OCI-LY1 (cell line): Measurements from ENCODE around the gene TIMP3.

Source experiments
- H2AFZ ChIP-seq: fragments of 200-600 bp; sonication (generic), shearing (Covaris generic); 2 replicates; pipeline ENCODE4 v1.6.0; 2014; ENCODE audit warnings: antibody characterized with exemption, mild to moderate bottlenecking, low read length
- H3F3A ChIP-seq: fragments of 200-600 bp; sonication (generic), shearing (Covaris generic); 2 replicates; pipeline ENCODE4 v1.6.0; 2014; ENCODE audit warnings: mild to moderate bottlenecking, antibody characterized with exemption, low read length, moderate library complexity; ENCODE audit not compliant: insufficient read depth
- H3K27ac ChIP-seq: fragments of 200-600 bp; sonication (generic); 2 replicates; pipeline ENCODE4 v1.5.1; 2014; ENCODE audit warnings: low read length, mixed run types, mild to moderate bottlenecking, low read depth; ENCODE audit not compliant: poor library complexity, severe bottlenecking
- H3K27me3 ChIP-seq: fragments of 200-600 bp; sonication (generic); 2 replicates; pipeline ENCODE4 v1.6.0; 2014; ENCODE audit warnings: antibody characterized with exemption, mild to moderate bottlenecking, low read length, moderate library complexity; ENCODE audit not compliant: insufficient read depth
- H3K36me3 ChIP-seq: fragments of 200-600 bp; sonication (generic); 2 replicates; pipeline ENCODE4 v1.6.1; 2014; ENCODE audit warnings: mild to moderate bottlenecking, antibody characterized with exemption, low read length, moderate library complexity, mixed read lengths; ENCODE audit not compliant: insufficient read depth
- H3K4me1 ChIP-seq: fragments of 200-600 bp; sonication (generic); 2 replicates; pipeline ENCODE4 v1.5.1; 2014; ENCODE audit warnings: mild to moderate bottlenecking, low read length, moderate library complexity; ENCODE audit not compliant: insufficient read depth, severe bottlenecking
- H3K4me2 ChIP-seq: fragments of 200-600 bp; sonication (generic), shearing (Covaris generic); 2 replicates; pipeline ENCODE4 v1.6.1; 2014; ENCODE audit warnings: low read length
- H3K4me3 ChIP-seq: fragments of 200-600 bp; sonication (generic); 2 replicates; pipeline ENCODE4 v1.5.1; 2014; ENCODE audit warnings: low read length, low read depth, mild to moderate bottlenecking, mixed read lengths; ENCODE audit not compliant: poor library complexity, severe bottlenecking
- H3K79me2 ChIP-seq: fragments of 200-600 bp; shearing (Covaris generic); 2 replicates; pipeline ENCODE4 v1.6.1; 2016; ENCODE audit warnings: mixed run types, low read length, mixed read lengths; ENCODE audit not compliant: insufficient read depth
- H3K9ac ChIP-seq: fragments of 200-600 bp; sonication (generic), shearing (Covaris generic); 2 replicates; pipeline ENCODE4 v1.6.1; 2014; ENCODE audit warnings: mild to moderate bottlenecking, low read length, mixed read lengths
- H3K9me2 ChIP-seq: fragments of 200-600 bp; sonication (generic), shearing (Covaris generic); 2 replicates; pipeline ENCODE4 v1.6.1; 2014; ENCODE audit warnings: low read depth, mild to moderate bottlenecking, low read length, mixed read lengths
- H3K9me3 ChIP-seq: fragments of 200-600 bp; shearing (Covaris generic); 2 replicates; pipeline ENCODE4 v1.6.1; 2014; ENCODE audit warnings: low read length, mixed read lengths
- H4K20me1 ChIP-seq: fragments of 200-600 bp; sonication (generic), shearing (Covaris generic); 2 replicates; pipeline ENCODE4 v1.6.0; 2016; ENCODE audit warnings: mild to moderate bottlenecking, low read length; ENCODE audit not compliant: insufficient read depth
- EZH2 ChIP-seq: fragments of 200-600 bp; sonication (generic), shearing (Covaris generic); IDR thresholded peaks from 2 replicates; pipeline ENCODE4 v1.8.0; 2017; ENCODE audit warnings: borderline replicate concordance, mixed run types, mild to moderate bottlenecking, antibody characterized with exemption, low read length, moderate library complexity, mixed read lengths
- TF ChIP-seq, protein P1 (sequence below): fragments of 200-600 bp; sonication (generic), shearing (Covaris generic); IDR thresholded peaks from 2 replicates; pipeline ENCODE4 v1.5.1; 2017; ENCODE audit warnings: mild to moderate bottlenecking, antibody characterized with exemption, low read length, moderate library complexity, mixed read lengths

Gene TIMP3

DNA sequence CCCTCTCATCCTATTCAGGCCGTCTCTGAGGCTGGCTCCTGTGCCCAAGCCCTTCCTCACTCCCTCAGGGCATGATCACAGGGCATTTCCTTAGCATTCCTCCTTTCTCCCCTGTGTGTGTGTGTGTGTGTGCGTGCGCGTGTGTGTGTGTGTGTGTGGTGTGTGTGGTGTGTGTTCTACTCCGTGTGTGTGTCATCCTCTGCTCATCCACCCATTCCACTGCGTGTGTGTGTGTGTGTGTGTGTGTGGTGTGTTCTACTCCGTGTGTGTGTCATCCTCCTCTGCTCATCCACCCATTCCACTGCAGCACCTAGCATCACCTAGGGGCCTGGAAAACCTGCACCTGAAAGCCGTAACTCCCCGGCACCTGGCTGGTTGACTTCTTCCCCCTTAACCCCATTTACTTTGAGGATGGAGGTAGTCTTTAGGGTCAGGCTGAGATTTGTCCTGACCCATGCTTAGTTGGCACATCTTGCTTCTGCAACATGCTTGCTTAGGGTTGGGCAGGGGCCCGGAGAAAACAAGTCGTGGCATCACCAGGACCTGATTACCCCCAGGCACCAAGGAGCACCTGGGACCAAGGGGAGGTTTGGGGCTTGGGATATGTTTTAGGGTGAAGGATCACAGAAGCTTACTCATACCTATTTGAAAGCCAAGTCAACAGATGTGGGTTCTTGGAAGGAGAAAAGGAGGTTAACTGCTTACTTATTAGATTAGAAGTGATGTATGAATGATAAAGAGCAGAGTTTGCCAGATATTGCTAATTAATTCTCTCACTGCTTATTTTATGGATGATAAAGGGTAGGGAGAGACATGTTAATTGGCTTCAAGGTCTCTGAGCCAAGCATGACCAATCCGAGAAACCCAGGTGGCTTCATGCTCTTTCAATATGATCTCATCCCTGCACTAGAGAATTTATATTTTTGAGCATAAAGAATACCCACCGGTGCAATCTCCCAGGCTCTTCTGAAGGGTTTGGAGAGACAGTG, 18.9 kb downstream of the TIMP3 start:
- H3K9me3 ChIP-seq = no peaks in the 10 kb centered on the region
- H3K27me3 ChIP-seq = no peaks in the 10 kb centered on the region
- no peak overlapping the region for H3K4me2 ChIP-seq
- no peaks in the 10 kb centered on the region for H3K9me2 ChIP-seq
- H3K36me3 ChIP-seq = no peaks in the 10 kb centered on the region
- no peak overlapping the region for H3K4me3 ChIP-seq
- no peaks in the 10 kb centered on the region for H3K4me1 ChIP-seq
- TF ChIP-seq EZH2 = no peak
- TF ChIP-seq, protein P1, sequence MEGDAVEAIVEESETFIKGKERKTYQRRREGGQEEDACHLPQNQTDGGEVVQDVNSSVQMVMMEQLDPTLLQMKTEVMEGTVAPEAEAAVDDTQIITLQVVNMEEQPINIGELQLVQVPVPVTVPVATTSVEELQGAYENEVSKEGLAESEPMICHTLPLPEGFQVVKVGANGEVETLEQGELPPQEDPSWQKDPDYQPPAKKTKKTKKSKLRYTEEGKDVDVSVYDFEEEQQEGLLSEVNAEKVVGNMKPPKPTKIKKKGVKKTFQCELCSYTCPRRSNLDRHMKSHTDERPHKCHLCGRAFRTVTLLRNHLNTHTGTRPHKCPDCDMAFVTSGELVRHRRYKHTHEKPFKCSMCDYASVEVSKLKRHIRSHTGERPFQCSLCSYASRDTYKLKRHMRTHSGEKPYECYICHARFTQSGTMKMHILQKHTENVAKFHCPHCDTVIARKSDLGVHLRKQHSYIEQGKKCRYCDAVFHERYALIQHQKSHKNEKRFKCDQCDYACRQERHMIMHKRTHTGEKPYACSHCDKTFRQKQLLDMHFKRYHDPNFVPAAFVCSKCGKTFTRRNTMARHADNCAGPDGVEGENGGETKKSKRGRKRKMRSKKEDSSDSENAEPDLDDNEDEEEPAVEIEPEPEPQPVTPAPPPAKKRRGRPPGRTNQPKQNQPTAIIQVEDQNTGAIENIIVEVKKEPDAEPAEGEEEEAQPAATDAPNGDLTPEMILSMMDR = no peak
- H3F3A ChIP-seq = no peaks in the 10 kb centered on the region
- H3K9ac ChIP-seq = no peak overlapping the region
- no peaks in the 10 kb centered on the region for H4K20me1 ChIP-seq
- no peaks in the 10 kb centered on the region for H3K79me2 ChIP-seq
- no peak overlapping the region for H2AFZ ChIP-seq
- H3K27ac ChIP-seq = no peak overlapping the region

DNA sequence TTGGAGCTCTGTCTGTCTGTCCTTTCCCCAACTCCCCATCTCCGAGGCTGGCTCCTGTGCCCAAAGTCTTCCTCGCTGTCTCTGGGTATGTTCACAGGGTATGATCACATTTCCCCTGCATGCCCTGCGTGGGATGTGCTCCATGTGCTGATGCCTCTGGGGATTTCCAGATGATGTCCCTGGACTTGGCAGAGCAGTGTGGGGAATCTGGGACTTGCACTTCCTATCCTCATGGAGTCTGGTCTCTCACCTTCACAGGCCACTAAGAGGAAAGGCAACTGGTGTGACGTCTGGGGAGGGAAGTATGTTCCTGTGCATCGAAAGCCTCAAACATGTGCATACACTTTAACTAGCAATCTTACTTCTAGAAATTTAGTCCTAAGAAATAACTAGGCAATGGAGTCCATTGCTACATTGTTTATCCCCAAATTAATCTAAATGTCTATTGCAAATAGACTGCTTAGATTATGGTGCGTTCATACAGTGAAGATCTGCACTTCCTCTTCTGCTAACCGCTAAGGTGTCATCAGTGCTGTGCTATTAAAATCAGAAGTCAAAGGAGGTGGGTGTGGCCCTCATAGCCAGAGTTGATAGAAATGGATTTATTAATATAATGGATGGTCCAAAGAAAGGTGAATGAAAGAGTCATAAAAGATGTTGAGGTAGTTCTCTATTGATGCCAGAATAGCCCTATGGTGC, 20.8 kb downstream of the TIMP3 start:
- Histone ChIP-seq H3K27me3 (no peaks in the 10 kb centered on the region), H3K4me2 (no peak overlapping the region), H3K4me3 (no peak overlapping the region), H3K79me2 (no peaks in the 10 kb centered on the region), H3K36me3 (no peaks in the 10 kb centered on the region), H3K9ac (no peak overlapping the region), H3K9me2 (no peaks in the 10 kb centered on the region), H4K20me1 (no peaks in the 10 kb centered on the region), H3K9me3 (no peaks in the 10 kb centered on the region), H3K4me1 (no peaks in the 10 kb centered on the region), H2AFZ (no peak overlapping the region), H3K27ac (no peak overlapping the region), H3F3A (no peaks in the 10 kb centered on the region)
- TF ChIP-seq, protein P1 = no peak
- no peak for TF ChIP-seq EZH2

DNA sequence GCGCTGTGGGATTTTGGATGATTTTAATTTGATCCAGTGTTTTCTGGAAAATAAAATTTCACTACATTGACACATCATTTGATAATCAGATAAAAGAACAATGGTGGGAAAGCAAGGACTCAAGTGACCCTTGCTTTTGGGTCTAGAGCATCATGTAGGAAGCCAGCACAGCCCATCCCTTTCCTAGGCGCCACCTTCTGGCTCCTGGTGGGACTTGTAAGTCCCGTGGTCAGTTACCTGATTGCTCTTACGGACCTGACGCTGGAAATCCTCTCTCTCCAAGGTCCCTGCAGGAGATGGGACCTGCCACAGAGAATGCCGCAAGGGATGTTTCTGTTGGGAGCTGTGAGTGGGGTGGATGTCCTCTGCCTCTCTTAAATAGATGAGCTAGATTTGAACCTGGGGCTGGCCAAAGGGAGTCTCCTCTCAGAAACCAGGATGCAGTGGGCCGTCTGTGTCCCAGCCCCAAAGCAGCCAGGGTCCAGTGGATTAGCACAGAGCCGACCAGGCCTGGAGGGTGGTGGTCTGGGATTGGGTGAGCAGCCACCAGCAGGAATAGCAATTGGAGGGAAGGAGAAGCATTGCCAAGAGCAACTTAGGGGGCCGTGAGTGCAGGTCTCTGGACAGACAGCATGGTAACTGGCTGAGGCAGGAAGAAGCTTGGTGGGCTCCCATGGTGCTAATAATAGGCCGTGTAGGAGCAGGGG, 21.7 kb downstream of the TIMP3 start:
- TF ChIP-seq, protein P1 = peak; percentile 51
- TF ChIP-seq EZH2 = no peak
- no peaks in the 10 kb centered on the region for H3F3A ChIP-seq
- no peaks in the 10 kb centered on the region for H4K20me1 ChIP-seq

More for the DNA sequence above, 21.7 kb downstream of the TIMP3 start:
- no peaks in the 10 kb centered on the region for H3K9me3 ChIP-seq
- H3K9me2 ChIP-seq = no peaks in the 10 kb centered on the region
- no peaks in the 10 kb centered on the region for H3K4me1 ChIP-seq
- no peaks in the 10 kb centered on the region for H3K36me3 ChIP-seq
- no peak overlapping the region for H3K27ac ChIP-seq
- H3K27me3 ChIP-seq = no peaks in the 10 kb centered on the region
- no peak overlapping the region for H2AFZ ChIP-seq
- no peak overlapping the region for H3K4me2 ChIP-seq
- no peak overlapping the region for H3K4me3 ChIP-seq
- no peaks in the 10 kb centered on the region for H3K79me2 ChIP-seq
- no peak overlapping the region for H3K9ac ChIP-seq
